Activated CD8-positive, alpha-beta memory T cell treated with anti-CD3 and anti-CD28 coated beads for 24 hours (primary cell): ENCODE results near the gene CD46.

Experiments used
- DNase-seq: peaks from one replicate; pipeline ENCODE4 v3.0.0-alpha.2; 2020

Gene CD46

DNA sequence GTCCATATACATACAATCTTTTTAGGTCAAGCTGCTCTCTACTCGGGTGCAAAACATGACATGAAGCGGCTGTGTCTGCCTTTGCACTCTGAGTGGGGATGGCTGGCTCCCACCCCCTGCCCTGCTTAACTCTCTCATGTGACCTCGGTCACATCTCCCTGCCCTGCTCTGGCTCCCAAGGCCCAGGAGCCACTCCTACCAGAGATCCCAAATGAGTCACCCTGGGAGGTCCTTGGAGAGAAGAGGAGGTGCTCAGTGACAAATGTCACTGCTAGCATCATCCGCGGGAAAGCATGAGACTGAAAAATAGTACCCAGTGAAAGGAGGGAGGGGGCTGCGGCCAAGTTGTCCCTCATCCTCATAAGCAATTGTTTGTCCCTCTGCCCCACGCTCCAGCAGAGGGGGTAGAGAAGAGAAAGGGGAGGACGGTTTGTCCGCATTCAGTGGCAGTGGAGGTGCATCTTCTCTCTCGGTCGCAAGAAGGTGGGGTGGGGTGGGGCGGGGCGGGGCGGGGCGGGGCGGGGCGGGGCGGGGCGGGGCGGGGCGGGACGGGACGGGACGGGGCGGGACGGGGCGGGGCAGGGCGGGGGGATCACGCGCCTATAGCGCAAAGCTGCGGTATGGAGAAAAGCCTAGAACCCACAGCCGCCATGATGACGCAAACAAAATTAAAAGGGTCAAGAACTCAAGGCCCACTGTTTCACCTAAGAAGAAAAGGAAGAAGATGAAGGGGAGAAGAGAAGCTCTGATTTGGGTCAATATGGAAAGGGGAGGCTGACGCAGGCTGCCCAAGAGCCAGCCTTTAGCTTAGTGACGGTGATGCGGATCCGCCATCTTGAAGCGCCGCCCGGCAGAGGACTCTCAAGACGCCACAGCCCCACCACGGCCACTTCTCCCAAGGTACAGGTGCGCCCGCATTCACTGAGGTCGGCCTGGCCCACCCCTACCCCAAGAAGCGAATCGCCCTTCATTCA, 66.2 kb downstream of the CD46 start:
- peak; percentile 28 for DNase-seq

DNA sequence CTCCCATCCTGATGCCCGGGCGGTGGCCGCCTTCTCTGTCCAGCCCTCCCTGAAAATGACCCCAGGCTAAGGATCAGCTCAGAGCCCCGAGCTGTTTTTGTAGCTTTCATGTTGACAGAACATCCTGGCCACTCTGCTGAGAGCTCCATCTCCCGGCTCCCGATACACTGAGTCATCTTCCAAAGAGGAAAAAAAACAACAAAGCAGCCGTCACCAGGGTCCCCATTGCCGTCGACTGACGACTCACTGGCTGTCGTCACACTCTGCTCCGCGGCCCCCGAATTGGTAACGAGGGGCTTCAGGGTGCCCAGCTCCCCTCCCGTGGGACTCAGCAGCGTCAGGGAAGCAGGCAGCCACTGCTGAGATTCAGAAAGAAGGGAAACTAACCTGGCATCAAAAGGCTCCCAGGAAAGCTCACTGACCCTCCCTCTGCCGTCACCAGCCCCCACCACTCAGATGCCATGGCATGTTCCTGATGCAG, 67.2 kb downstream of the CD46 start:
- no peak for DNase-seq

DNA sequence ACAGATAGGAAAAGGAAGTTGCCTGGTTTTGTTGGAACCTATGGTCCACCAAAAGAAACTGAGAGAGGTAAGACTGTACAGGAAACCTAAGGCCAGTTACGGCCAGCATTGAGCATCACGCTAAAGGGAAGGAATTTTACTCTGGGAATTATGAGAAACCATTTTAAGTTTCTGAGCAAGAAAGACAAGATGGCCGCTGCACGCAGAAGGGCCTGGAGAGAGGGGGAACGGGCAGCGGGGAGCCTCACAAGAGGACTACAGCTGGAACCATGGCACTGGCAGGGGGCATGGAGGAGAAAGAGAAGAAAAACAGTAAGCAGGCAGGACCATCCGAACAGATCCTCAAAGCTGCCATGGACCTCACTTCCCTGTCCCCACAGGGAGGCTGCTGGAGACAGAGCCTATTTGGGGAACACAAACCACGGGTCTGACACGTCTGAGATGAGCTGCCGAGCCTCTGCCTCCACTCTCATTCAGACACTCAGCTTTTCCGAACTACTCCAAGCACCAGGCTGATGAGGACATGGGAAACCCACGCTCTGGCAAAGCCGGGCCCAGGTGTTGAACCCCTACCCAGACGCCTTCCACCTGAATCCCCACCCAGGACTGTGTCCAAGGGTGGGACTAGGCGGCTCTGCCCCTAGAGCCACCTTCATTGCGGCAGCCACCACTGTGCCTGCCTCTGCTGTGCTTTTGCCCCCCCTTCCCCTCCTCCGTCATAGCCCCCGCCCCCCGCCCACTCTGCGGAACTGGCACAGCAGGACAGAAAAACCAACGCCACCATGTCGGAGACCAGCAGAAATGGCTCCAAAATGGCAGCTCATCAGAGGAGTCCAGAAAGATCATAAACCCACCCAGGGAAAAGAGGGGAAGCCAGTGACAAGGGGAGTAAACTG, 69.0 kb downstream of the CD46 start:
- no peak for DNase-seq

DNA sequence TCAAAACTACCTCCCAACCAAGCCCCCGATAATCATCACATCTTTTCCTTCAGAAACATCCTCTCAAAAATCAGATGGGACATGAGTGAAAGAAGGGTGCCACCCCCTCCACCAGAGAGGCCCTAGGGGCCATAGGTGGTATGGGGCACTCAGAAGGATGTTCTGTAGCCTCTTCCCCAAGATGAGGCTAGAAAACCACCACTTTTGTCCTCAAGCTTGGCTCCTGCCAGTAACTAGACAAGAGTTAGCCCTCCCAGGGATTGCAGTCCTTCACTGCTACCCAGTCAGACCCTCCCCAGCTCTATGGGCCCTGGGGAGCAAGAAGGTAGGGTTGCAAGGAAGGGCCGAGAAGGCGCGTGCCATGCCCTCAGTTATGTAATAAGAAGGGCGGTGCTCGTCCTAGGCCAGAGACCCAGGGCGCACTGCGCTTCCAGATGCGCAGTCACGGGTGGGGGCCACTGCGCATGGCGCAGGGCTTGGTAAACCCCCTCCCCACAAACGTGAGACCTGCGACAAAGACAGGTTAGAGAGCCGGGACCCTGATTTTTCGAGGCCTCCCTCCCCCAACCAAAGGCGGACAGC, 69.7 kb downstream of the CD46 start:
- DNase-seq, result no peak

DNA sequence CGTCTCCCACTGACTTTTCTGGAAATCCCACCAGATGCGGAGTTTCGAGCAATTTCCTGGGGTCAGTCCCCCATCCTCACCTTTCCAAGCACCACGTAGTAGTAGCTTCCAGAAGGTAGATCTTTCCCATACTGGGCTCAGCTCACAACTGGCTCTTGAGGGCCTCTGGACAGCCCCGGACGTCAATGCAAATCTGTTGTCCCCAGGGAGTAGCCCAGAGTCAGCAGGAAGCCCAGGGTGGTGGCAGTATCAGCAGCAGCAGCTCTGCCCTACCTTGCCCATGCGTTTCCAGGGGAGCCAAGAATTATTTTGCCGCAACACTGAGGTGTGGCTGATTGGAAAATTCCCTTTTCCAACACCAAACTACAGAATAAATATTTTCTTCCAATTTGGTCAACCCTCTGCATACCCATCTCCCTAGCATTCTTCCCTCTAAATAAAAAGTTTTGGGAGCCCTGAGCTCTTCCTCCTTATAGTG, 70.3 kb downstream of the CD46 start:
- DNase-seq, result no peak

DNA sequence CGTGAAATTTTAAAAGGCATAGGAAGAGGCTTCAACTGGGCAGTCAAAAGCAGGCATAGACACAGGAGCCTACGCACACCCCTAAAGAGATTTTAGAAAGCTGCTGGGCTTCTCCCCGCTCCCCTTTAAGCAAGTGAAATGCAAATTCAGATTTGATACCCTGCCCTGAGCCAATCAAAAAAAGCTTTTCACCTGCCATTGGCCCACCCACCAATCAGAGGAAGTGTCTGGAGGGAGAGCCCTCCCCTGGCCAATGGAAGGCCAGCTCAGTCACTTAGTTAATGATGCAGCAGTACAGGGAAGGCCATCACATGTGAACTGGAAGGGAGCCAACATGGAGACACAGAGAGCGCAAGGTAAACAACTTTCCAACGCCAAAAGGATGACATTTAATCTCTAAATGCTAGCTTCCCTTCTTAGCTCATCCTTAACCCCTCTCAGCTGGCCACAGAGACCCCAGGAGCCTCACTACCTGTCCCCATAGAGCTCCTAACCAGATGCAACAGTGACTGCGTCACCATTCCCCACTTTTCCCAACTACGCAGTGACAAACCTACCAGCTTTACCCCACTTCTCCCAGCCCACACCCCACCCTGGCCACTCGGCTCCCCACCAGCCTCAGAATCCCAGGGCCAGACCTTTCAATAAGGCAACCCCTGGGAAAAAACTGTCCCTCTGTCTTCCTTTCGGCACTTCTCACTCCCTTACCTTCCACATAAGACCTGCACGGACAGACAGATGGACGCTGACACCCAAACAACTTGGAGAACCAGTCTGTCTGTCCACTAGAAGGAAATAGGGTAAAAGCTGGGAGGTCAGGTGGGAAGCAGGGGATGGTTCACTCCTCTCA, 71.0 kb downstream of the CD46 start:
- peak; percentile 79 for DNase-seq

DNA sequence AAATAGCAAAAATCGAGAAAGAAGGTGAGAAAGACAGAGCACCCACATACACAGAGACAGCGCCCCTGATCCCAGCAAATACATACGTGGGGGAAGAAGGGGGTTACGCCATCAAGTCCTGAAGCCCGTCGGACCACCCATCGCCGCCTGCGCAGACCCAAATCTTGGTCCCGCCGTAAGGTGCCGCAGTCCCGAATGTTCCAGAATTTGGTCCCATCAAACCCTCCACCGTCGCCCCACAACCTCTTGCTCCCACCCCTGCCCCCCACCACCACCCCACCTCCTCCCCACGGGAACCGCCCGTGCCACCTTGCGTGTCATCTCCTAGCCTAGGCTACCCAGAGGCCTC, 71.7 kb downstream of the CD46 start:
- DNase-seq, result no peak

DNA sequence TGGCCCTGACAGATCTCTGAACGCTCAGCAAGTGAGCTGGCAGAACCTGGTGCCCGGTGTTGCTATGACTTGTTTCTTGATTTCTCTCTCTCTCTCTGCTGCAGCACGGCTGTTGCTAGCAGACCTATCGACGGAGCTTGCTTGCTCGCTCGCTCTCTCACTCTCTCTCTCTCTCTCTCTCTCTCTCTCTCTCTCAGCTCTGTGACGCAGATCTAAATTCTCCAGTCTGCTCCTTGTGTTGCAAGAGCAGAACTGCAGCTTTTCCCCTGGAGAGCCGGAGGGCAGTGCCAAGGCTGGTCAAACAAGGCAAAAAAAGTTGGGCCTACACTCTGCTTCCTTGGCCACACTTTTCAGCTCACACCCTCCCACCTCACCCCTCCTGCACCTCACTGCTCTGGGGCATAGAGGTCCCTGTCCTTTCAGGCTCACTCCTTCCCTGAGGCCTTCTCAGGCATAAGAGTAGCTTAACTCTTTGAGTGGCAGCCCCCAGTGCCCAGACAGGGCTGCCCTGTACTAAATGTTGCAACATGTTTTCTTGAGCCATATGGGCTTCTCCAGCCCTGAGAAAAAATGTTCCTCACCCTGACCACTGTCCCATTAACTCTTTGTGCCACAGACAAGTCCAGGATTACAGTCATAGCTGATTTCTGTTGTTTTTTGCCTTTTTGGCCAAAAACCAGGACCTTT, 72.2 kb downstream of the CD46 start:
- DNase-seq, result peak; percentile 78

DNA sequence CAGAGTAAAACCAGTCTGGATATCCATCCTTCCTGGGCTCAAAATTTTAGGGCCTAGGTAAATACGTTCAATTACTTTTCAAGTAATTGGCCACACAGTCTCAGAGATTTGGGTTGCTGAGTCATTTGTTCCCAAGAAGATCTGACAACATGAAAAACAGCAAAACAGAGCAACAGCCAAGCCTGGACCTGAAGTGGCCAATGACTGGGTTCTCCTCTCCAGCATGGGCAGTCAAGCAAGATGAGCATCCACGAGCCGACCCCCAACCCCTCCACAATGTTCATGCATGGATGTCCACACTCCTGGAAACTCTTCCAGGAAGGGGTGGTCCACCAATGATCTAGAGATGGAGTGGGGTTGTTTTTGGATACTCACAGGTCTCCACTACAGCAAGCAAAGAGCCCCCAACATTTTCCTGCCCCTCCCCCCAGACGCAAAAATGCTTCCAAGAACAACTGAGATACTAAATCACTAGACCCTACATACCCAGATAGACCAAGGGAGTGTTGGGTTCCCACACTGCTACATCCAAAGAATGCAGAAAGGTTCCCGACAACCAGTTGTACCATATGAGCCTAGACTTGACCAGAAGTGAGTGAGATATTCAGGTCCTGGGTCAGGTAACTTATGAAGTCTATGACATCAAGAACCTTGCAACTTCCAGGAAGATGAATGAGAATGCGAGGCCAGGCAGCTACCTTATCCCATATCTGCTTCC, 73.0 kb downstream of the CD46 start:
- DNase-seq, result peak; percentile 57

DNA sequence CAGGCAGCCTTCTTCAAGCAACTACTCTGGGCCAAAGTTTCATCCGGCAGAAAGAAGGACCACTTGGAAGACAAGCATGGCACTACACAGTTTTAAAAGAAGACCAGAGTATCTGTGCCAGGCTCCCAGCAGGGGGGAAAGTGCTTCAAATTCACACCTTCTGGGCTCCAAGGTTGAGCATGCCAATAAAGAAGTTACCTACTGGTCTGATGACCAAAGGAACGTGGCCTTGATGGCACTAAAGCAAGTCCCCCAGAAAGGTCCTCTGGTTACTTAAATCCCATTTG, 73.5 kb downstream of the CD46 start:
- DNase-seq, result peak; percentile 60

DNA sequence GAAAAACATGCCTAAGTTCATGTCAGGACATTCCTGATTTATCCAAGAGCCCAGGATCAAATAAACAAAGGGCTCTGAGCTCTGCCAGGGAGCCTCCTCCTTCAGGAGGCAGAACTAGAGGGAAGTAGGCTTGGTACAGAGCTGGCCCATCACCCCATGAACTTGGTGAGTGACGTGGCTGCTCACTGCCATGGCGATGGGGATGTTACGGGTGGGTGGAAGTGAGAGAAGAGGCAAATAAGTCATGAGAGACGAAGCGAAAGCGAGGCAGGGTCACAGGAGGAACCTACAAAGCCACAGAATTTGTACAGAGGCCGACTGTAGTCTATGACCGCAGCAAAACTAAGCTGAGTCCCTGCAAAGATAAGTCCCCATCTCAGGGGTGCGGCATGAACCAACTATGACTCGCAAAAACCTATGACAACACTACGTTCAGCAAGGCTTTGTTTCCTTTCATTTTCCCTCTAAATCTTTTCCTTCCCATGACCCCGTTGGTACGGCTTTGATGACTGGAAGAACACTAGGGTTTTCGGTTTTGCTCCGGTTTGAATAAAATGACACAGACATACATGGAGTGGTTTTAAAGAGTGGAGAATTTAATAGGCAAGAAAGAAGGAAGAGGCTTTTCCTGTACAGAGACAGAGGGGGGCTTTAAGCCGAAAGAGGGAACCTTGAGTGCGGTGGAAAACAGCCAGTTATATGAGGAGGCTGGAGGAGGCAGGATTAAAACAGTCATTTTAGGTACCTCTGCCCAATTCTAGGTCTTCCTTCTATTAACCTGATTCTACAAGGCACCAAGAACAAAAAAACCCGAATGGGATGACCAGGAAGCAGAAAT, 74.1 kb downstream of the CD46 start:
- DNase-seq, result peak; percentile 87

DNA sequence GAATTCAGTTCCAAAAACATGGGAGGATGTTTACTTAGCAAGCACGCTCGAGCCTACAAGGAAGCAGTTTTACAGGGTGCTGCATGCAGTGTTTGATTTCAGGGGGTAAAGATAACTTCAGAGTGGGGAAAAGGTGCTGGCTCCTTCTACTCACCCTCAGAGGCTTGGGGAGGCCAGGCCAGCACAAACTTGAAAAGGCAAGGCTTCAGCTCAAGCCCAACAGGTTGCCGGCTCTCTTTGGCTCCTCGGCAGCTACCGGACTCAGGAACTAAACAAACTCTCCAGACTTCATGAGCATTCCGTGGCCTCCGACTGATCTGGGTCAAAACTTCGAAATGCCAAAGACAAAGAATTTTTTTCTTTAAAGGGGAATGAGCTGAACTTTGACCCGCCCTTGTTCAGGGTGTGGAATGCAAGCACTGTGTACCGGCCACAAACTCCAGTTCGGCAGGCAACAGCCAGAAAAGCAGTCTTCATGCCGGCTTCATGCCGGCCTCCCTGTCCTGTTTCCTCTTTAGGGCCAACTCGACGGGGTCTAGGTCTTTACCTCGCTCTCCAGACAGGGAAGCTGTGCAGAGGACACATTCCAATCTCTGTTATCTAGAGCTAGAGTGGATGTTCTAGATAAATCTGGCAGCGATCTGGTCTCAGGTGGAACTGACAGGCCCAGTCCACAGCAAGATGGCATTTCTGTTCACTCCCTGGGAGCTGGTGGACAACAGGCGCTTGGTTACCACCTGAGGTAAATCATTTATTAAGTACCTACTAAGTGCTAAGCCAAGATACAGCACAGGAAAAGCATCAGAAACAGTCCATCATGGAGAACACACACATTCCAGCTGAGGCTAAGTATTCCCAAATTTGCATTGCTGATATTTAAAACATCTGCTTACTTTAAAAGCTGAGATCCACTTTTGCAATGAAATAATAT, 75.0 kb downstream of the CD46 start:
- no peak for DNase-seq

DNA sequence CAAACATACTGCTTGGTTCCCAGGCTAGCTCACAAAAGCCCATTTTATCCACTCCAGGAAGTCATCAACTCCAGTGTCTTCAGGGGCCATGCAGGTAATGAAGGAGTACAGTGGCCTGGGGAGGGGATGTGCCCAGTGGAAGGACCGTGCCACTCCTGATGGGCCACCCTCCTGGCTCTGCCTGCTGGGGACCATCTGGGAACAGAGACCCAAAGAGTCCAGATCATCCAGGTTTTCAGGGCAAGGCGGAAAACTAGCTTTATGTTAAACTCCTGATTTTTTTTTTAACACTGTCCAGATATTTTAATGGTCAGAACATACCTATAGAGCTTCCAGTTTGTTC, 75.6 kb downstream of the CD46 start:
- DNase-seq, result no peak

DNA sequence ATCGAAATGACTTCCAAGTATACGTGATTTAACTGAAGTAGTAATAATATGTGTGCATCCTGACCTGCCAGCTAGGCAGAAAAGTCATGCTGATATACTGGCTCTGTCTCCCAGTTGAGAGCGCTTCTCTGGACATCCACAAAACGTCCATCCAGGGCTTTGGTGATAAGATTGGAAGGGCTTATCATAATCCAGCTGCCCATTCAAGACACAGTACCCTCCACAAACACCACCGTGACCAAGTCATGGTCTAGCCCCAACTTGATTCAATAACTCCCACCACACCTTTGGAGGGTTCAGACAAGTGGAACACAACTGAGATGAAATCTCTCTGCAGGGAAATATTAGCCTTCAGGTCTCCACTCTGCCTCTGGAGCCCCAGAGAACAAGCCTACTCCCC, 76.2 kb downstream of the CD46 start:
- no peak for DNase-seq

DNA sequence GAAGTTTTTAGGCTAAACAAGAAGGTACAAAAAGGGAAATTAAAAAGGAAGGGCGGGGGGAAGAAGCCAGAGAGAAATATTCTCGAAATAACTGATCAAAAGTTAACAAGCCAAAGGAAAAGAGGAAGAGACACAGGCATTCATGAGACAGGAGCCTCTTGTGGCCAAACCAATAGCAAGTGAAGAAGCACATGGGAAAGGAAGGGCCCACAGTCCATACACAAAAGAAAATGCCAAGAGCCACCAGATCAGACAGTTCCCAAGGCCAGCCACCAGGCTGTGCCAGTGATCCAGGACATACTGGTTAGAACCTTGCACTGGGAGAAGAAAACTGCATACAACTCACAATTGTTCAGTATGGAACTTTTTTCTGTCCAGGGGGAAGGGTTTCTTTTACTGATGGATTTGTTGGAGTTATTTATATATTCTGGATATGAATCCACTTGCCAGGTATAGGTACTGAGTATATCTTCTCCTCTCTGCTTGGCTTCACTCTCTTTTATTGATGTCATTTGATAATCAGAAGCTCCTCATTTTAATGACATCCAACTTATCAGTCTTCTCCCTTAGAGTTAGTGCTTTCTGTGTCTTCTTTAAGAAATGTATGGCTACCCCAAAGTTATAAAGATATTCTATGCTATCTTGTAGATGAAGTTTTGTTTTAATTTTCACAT, 76.8 kb downstream of the CD46 start:
- peak; percentile 78 for DNase-seq

DNA sequence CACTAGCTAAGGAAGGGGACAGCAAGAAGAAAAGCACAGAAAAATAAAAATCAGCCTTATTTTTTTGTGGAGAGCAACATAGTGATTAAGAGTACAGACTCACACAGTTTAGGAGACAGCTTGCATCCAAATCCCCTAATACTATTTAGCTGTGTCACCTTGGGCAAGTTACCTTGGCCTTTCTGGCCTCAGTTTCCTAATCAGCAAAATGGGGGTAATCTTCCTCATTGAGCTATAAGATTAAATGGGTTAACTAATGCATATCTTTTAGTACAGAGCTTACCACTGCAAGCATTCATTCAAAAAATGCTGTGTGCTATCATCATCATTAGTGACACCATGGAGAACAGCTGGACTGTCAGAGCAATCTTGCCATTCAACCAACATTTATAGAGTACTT, 77.7 kb downstream of the CD46 start:
- no peak for DNase-seq

DNA sequence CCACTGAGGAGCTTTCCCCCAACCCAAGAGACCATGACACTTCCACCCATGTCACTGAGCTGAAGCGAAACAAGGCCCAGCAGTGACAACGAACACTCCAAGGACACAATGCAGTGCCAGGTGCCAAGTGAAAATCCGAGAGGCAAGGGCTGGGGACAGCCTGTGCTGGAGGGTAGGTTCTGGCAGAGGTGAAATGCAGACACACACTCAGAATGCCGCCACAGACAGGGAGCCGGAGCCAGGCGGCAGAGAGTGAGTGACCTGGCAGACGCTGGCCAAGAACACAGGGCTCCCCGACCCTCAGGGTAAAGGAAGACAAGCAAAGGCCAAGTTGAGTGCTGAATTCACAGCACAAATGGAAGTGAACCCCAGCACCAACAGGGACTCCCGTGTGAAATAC, 78.9 kb downstream of the CD46 start:
- DNase-seq, result no peak

DNA sequence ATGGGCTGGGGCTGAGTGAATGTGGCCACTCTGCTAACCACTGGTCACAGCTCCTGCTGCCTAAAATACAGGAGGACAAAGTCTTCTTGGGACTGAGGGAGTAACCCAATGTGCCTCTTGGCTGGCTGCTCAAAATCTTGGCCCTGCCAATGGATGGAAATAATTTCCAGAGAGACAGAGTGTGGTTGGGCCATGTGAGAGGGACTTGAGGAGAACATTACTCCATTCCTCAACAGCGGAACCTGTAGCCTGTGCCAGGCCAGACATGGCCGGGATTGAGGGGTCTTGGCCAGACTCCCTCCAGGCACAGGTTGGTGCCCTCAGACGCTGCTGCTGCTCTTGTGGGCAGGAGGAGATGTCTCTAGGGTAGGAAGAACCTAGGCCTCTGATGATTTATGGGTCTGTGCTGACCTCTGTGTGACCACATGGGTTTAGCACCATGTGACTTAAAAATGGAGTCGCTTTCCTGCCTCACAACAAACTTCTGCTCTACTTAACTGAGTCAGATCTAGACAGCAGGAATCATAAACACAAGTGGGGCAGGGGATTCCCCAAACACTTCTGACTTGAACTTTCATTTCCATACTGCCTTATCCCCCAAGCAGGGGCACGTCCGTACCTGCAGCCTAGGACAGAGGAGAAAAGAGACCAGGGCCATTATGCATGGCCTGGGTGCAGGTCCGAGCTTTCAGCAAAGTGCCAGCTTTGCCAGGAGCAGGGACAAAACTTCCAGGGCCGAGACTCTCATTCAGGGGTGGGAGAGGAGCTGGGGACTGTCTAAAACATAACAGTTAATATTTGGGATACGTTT, 79.9 kb downstream of the CD46 start:
- DNase-seq, result peak; percentile 77
